ENCODE measurements around the gene TRIM44. TPM values are rescaled to one million over a fixed set of nuclear protein-coding genes. Genes with fewer than 3 reads are reported as not detected.

The TRIM44 gene
- total and polyA plus RNA-seq, 3 donors from 2014 or later: 37.1 to 42.3 (median 41.6) TPM

- 95 to 98% methylated on average over 3 of the region's 3 CpGs for WGBS, 2 donors
- Histone ChIP-seq H3K27me3 (no peaks in the 10 kb centered on the region), H3K4me3 (no peak overlapping the region), H3K36me3 (ENCODE audit: low read depth, missing control alignments) (no peaks in the 10 kb centered on the region), H3K4me1 (no peaks in the 10 kb centered on the region), H3K9me3 (no peaks in the 10 kb centered on the region), H3K27ac (no peak overlapping the region)
- TF ChIP-seq POLR2A (IDR thresholded peaks at IDR 0.05) (no peak), CTCF (IDR thresholded peaks at IDR 0.05) (no peak)
- intact Hi-C loops (cut with DNase I; ENCODE audit: low total_unique reads): no loop called here
- DNase-seq: no peak
Measured at GRCh38 chr11:35794850-35795249, 132.3 kb downstream of the TRIM44 start.

- no peaks in the 10 kb centered on the region for H3K4me1 ChIP-seq
- H3K27ac ChIP-seq: no peak overlapping the region
- TF ChIP-seq CTCF (IDR thresholded peaks at IDR 0.05) (no peak), POLR2A (IDR thresholded peaks at IDR 0.05) (no peak)
- no peaks in the 10 kb centered on the region for H3K9me3 ChIP-seq
- H3K4me3 ChIP-seq: no peak overlapping the region
- intact Hi-C loops (cut with DNase I; ENCODE audit: low total_unique reads): no loop called here
- 85 to 92% methylated on average over 3 of the region's 3 CpGs for WGBS, 2 donors
- H3K27me3 ChIP-seq: no peaks in the 10 kb centered on the region
- no peaks in the 10 kb centered on the region for H3K36me3 ChIP-seq (ENCODE audit: low read depth, missing control alignments)
- DNase-seq: no peak
Measured at GRCh38 chr11:35796562-35796961, 134.0 kb downstream of the TRIM44 start.

DNA sequence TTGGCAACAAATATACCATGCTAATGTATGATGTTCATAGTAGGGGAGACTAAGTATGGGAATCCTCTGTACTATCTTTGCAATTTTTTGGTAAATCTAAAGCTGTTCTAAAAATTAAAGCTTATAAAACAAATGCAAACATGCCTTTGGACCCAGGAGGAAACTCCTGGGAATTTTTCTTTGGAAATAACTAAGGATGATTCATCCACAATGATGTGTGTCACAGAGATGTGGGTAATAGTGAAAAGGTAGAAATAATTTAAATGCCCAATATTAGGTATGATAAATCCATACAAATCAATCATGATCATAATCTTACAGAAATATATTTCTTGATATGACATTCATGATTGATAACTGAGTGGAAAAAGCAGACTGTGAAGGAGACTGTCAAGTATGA is 135.8 kb downstream of the TRIM44 start:
- no peak for DNase-seq
- H3K27ac ChIP-seq: no peak overlapping the region
- no peaks in the 10 kb centered on the region for H3K9me3 ChIP-seq
- H3K27me3 ChIP-seq: no peaks in the 10 kb centered on the region
- H3K4me1 ChIP-seq: peaks cover 3% of the 10 kb centered on the region
- H3K36me3 ChIP-seq (ENCODE audit: low read depth, missing control alignments): no peaks in the 10 kb centered on the region
- intact Hi-C loops (cut with DNase I; ENCODE audit: low total_unique reads): no loop called here
- no peak for TF ChIP-seq POLR2A (IDR thresholded peaks at IDR 0.05)
- TF ChIP-seq CTCF (IDR thresholded peaks at IDR 0.05): no peak
- H3K4me3 ChIP-seq: no peak overlapping the region

DNA sequence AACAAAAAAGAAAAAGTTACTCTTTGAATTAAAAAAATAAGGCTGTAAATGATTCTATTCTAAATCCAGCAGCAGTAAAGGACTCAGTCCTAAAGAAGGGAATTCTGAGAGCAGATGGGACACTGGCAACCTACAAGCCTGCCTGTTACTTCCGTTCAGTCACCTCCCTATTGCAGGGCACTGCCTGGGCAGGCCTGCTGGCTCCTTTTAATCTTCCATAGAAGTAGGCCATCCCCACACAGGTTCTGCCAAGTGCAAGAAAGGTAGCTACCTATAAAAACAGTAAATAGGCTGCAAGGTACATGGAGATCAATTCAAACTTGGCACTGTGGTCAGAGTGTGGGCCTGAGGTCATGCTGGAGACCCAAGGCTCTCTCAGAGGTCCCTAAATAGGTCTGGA is 136.4 kb downstream of the TRIM44 start:
- H3K36me3 ChIP-seq (ENCODE audit: low read depth, missing control alignments): no peaks in the 10 kb centered on the region
- H3K27ac ChIP-seq: no peak overlapping the region
- intact Hi-C loops (cut with DNase I; ENCODE audit: low total_unique reads): no loop called here
- 81 to 84% methylated on average over 1 of the region's 1 CpG for WGBS, 2 donors
- H3K9me3 ChIP-seq: no peaks in the 10 kb centered on the region
- H3K4me3 ChIP-seq: no peak overlapping the region
- no peaks in the 10 kb centered on the region for H3K27me3 ChIP-seq
- TF ChIP-seq CTCF (IDR thresholded peaks at IDR 0.05): no peak
- no peak for TF ChIP-seq POLR2A (IDR thresholded peaks at IDR 0.05)
- peaks cover 3% of the 10 kb centered on the region for H3K4me1 ChIP-seq
- DNase-seq: no peak

- Histone ChIP-seq H3K36me3 (ENCODE audit: low read depth, missing control alignments) (no peaks in the 10 kb centered on the region), H3K4me1 (peaks cover 3% of the 10 kb centered on the region), H3K27me3 (no peaks in the 10 kb centered on the region), H3K4me3 (no peak overlapping the region), H3K27ac (no peak overlapping the region), H3K9me3 (no peaks in the 10 kb centered on the region)
- no peak for DNase-seq
- 94 to 98% methylated on average over 3 of the region's 3 CpGs for WGBS, 2 donors
- TF ChIP-seq POLR2A (IDR thresholded peaks at IDR 0.05): no peak
- peak in 1 of 3 experiments; percentile 37 for TF ChIP-seq CTCF (IDR thresholded peaks at IDR 0.05)
- intact Hi-C loops (cut with DNase I; ENCODE audit: low total_unique reads): no loop called here
Measured at GRCh38 chr11:35799655-35800054, 137.1 kb downstream of the TRIM44 start.

Measured in testis (tissue), 3 donors.